Lower leg skin (tissue), 3 donors: Measurements from ENCODE around the gene TPSG1.
"Not testable (repeated sequence)": the region's sequence is repeated elsewhere in the genome, so short reads cannot be mapped to it uniquely, and the experiment has no call there.

ENCODE experiments used
- POLR2A ChIP-seq, 2 donors: fragments of 450-650 bp; IDR thresholded peaks; one replicate each; pipeline ENCODE4 v1.6.1; 2016 to 2017; ENCODE audit warnings: antibody characterized with exemption in 2 of 2, mild to moderate bottlenecking in 1 of 2, moderate library complexity in 1 of 2
- TF ChIP-seq, protein P1 (sequence below), 3 donors: fragments of 450-650 bp; IDR thresholded peaks; one replicate each; pipeline ENCODE4 v1.5.1; 2016; ENCODE audit warnings: antibody characterized with exemption in 3 of 3, mild to moderate bottlenecking in 3 of 3, moderate library complexity in 2 of 3

DNA sequence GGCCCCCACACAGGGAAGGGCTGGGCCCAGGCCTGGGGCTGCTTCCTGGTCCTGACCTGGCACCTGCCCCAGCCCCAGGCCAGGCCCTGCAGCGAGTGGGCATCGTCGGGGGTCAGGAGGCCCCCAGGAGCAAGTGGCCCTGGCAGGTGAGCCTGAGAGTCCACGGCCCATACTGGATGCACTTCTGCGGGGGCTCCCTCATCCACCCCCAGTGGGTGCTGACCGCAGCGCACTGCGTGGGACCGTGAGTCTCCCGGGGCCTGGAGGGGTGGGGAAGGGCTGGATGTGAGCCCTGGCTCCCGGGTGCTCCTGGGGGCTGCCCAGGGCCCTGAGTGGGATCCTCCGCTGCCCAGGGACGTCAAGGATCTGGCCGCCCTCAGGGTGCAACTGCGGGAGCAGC lies 16.0 kb upstream of the TPSG1 start:
- not testable (repeated sequence) for TF ChIP-seq POLR2A (IDR thresholded peaks at IDR 0.05)
- TF ChIP-seq, protein P1, sequence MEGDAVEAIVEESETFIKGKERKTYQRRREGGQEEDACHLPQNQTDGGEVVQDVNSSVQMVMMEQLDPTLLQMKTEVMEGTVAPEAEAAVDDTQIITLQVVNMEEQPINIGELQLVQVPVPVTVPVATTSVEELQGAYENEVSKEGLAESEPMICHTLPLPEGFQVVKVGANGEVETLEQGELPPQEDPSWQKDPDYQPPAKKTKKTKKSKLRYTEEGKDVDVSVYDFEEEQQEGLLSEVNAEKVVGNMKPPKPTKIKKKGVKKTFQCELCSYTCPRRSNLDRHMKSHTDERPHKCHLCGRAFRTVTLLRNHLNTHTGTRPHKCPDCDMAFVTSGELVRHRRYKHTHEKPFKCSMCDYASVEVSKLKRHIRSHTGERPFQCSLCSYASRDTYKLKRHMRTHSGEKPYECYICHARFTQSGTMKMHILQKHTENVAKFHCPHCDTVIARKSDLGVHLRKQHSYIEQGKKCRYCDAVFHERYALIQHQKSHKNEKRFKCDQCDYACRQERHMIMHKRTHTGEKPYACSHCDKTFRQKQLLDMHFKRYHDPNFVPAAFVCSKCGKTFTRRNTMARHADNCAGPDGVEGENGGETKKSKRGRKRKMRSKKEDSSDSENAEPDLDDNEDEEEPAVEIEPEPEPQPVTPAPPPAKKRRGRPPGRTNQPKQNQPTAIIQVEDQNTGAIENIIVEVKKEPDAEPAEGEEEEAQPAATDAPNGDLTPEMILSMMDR (IDR thresholded peaks at IDR 0.05) = not testable (repeated sequence)
